CD4-positive, alpha-beta T cell (primary cell): ENCODE measurements around the gene DHX32. TPM values are rescaled to one million over a fixed set of nuclear protein-coding genes. Genes with fewer than 3 reads are reported as not detected.

ENCODE experiments used
- ATAC-seq: fragments of 200-7000 bp; cut with Tn5 transposase; one replicate; pipeline ENCODE4 v1.10.0; 2022; ENCODE audit warnings: mild to moderate bottlenecking; ENCODE audit not compliant: poor library complexity
- CTCF ChIA-PET: fragments of 350-600 bp; sonication (Branson Sonifier 250); formaldehyde crosslinking; loops from one replicate; lab custom pipeline; 2021; ENCODE audit warnings: antibody characterized with exemption, inconsistent platforms; lab: Charles Lee
- POLR2A ChIA-PET: fragments of 350-600 bp; sonication (Branson Sonifier 250); formaldehyde crosslinking; loops from one replicate; lab custom pipeline; 2021; ENCODE audit warnings: antibody characterized with exemption, inconsistent platforms; lab: Charles Lee
- DNase-seq, 14 experiments: peaks; one replicate each; pipeline ENCODE4 v3.0.0-alpha.2; 2013 to 2020; ENCODE audit warnings: mixed read lengths in 2 of 14
- H3K27ac ChIP-seq, 2 donors: one replicate each; pipeline versions ENCODE4 v1.5.1 to v1.7.0; 2013; ENCODE audit warnings: low read length in 2 of 2, low read depth in 1 of 2, mild to moderate bottlenecking in 1 of 2
- H3K27me3 ChIP-seq, 2 experiments: 1 replicate in 1 of 2; 2 replicates in 1 of 2; pipeline versions ENCODE4 v1.6.1 to v1.7.0; 2013; ENCODE audit warnings: low read length in 2 of 2, control low read depth in 1 of 2, mild to moderate bottlenecking in 1 of 2, moderate library complexity in 1 of 2; ENCODE audit not compliant: insufficient read depth in 2 of 2, control insufficient read depth in 1 of 2
- H3K36me3 ChIP-seq: one replicate; pipeline ENCODE4 v1.6.1; 2013; ENCODE audit warnings: low read length, control low read depth; ENCODE audit not compliant: insufficient read depth
- H3K4me1 ChIP-seq: one replicate; pipeline ENCODE4 v1.6.1; 2013; ENCODE audit warnings: low read length, control low read depth; ENCODE audit not compliant: insufficient read depth
- H3K4me3 ChIP-seq: one replicate; pipeline ENCODE4 v1.5.1; 2013; ENCODE audit warnings: mild to moderate bottlenecking, low read length, moderate library complexity
- H3K9me3 ChIP-seq, 2 experiments: 1 replicate in 1 of 2; 2 replicates in 1 of 2; pipeline versions ENCODE4 v1.6.1 to v1.7.0; 2013; ENCODE audit warnings: low read length in 2 of 2, mild to moderate bottlenecking in 2 of 2, control low read depth in 1 of 2, moderate library complexity in 1 of 2; ENCODE audit not compliant: control insufficient read depth in 1 of 2, insufficient read depth in 1 of 2
- H3K27ac Mint-ChIP-seq: one replicate; pipeline ENCODE4 v1.8.0; 2020; ENCODE audit warnings: mixed read lengths
- H3K27me3 Mint-ChIP-seq: one replicate; pipeline ENCODE4 v1.8.0; 2021; ENCODE audit warnings: mixed read lengths
- H3K36me3 Mint-ChIP-seq: one replicate; pipeline ENCODE4 v1.8.0; 2021; ENCODE audit warnings: low read depth, mixed read lengths
- H3K4me1 Mint-ChIP-seq: one replicate; pipeline ENCODE4 v1.8.0; 2021; ENCODE audit warnings: low read depth, mixed read lengths
- H3K4me3 Mint-ChIP-seq: one replicate; pipeline ENCODE4 v1.8.0; 2020; ENCODE audit warnings: mild to moderate bottlenecking, mixed read lengths
- H3K9me3 Mint-ChIP-seq: one replicate; pipeline ENCODE4 v1.8.0; 2020; ENCODE audit warnings: mixed read lengths
- intact Hi-C, 2 experiments: fragments of 100-400 bp; cut with DNase I in 1 of 2; cut with micrococcal nuclease in 1 of 2; formaldehyde crosslinking; loops; one replicate each; pipeline versions ENCODE4 v1.15.1 to v1.9.0; 2023 to 2025; cut with DNase I, micrococcal nuclease
- total RNA-seq, 174 experiments: library from RNA in 2 of 174; stranded (reverse) in 2 of 174; gene quantifications; one replicate each; pipeline ENCODE4 v1.2.3 and lab custom pipeline; 2021 to 2026
- TF ChIP-seq, protein P1 (sequence below): fragments of 200-600 bp; IDR thresholded peaks from one replicate; pipeline ENCODE4 v1.8.0; 2022; ENCODE audit warnings: antibody characterized with exemption, mild to moderate bottlenecking

Gene DHX32
- total RNA-seq, 2 experiments from 2014 or later = 1.3 to 1.7 TPM

- Mint-ChIP-seq H3K27me3 (no peaks in the 10 kb centered on the region), H3K36me3 (peaks cover 76% of the 10 kb centered on the region), H3K4me1 (peaks cover under 1% of the 10 kb centered on the region), H3K9me3 (no peaks in the 10 kb centered on the region), H3K27ac (no peak overlapping the region), H3K4me3 (no peak overlapping the region)
- Histone ChIP-seq H3K4me3 (no peak overlapping the region), H3K9me3 (no peaks in the 10 kb centered on the region), H3K4me1 (no peaks in the 10 kb centered on the region), H3K27me3 (no peaks in the 10 kb centered on the region), H3K27ac (no peak overlapping the region), H3K36me3 (peaks cover 43% of the 10 kb centered on the region)
- no peak for DNase-seq
- intact Hi-C loops = no loop called here
- POLR2A ChIA-PET = no interaction called here
- CTCF ChIA-PET = no interaction called here
- TF ChIP-seq, protein P1, sequence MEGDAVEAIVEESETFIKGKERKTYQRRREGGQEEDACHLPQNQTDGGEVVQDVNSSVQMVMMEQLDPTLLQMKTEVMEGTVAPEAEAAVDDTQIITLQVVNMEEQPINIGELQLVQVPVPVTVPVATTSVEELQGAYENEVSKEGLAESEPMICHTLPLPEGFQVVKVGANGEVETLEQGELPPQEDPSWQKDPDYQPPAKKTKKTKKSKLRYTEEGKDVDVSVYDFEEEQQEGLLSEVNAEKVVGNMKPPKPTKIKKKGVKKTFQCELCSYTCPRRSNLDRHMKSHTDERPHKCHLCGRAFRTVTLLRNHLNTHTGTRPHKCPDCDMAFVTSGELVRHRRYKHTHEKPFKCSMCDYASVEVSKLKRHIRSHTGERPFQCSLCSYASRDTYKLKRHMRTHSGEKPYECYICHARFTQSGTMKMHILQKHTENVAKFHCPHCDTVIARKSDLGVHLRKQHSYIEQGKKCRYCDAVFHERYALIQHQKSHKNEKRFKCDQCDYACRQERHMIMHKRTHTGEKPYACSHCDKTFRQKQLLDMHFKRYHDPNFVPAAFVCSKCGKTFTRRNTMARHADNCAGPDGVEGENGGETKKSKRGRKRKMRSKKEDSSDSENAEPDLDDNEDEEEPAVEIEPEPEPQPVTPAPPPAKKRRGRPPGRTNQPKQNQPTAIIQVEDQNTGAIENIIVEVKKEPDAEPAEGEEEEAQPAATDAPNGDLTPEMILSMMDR = no peak
- no peak for ATAC-seq
Observed at GRCh38 chr10:125812128-125812750, 68.9 kb downstream of the DHX32 start.

GRCh38 chr10:125811251-125811650 lies 69.8 kb downstream of the DHX32 start:
- no peak overlapping the region for H3K27ac ChIP-seq
- Mint-ChIP-seq H3K27ac (no peak overlapping the region), H3K36me3 (peaks cover 84% of the 10 kb centered on the region), H3K9me3 (no peaks in the 10 kb centered on the region), H3K4me1 (no peaks in the 10 kb centered on the region), H3K27me3 (no peaks in the 10 kb centered on the region), H3K4me3 (no peak overlapping the region)
- no peak for ATAC-seq
- peaks cover 52% of the 10 kb centered on the region for H3K36me3 ChIP-seq
- intact Hi-C loops = no loop called here
- CTCF ChIA-PET = no interaction called here
- DNase-seq = no peak
- H3K4me1 ChIP-seq = no peaks in the 10 kb centered on the region
- H3K4me3 ChIP-seq = no peak overlapping the region
- no peaks in the 10 kb centered on the region for H3K9me3 ChIP-seq
- H3K27me3 ChIP-seq = no peaks in the 10 kb centered on the region
- TF ChIP-seq, protein P1 = no peak
- POLR2A ChIA-PET = no interaction called here

GRCh38 chr10:125808047-125808446 lies 73.0 kb downstream of the DHX32 start:
- ATAC-seq (no peak), DNase-seq (no peak)
- Histone ChIP-seq H3K4me1 (no peaks in the 10 kb centered on the region), H3K4me3 (no peak overlapping the region), H3K9me3 (no peaks in the 10 kb centered on the region), H3K36me3 (peaks cover 46% of the 10 kb centered on the region), H3K27ac (no peak overlapping the region), H3K27me3 (no peaks in the 10 kb centered on the region)
- intact Hi-C loops = no loop called here
- Mint-ChIP-seq H3K4me1 (no peaks in the 10 kb centered on the region), H3K27ac (no peak overlapping the region), H3K9me3 (no peaks in the 10 kb centered on the region), H3K4me3 (no peak overlapping the region), H3K27me3 (no peaks in the 10 kb centered on the region), H3K36me3 (peaks cover 79% of the 10 kb centered on the region)
- CTCF ChIA-PET = no interaction called here
- POLR2A ChIA-PET = interaction anchor here (1.3 kb wide), 1 partner anchor 15 kb away, joined by 9 read pairs; the partner anchor contains the start of genes BCCIP and UROS
- TF ChIP-seq, protein P1 = no peak
